Suprapubic skin (tissue), 4 donors: ENCODE data around the gene PDGFB. TPM values are rescaled to one million over a fixed set of nuclear protein-coding genes. Genes with fewer than 3 reads are reported as not detected.
"Not testable (repeated sequence)": the region's sequence is repeated elsewhere in the genome, so short reads cannot be mapped to it uniquely, and the experiment has no call there.

Experiments
- DNase-seq, 2 donors: peaks; one replicate each; pipeline ENCODE4 v3.0.0-alpha.2; 2019; ENCODE audit warnings: low spot score in 2 of 2
- H3K27ac ChIP-seq: fragments of 200-600 bp; sonication (generic); one replicate; pipeline ENCODE4 v1.5.1; 2019
- H3K27me3 ChIP-seq: fragments of 200-600 bp; sonication (generic); one replicate; pipeline ENCODE4 v1.5.1; 2019
- H3K36me3 ChIP-seq: fragments of 200-600 bp; sonication (generic); one replicate; pipeline ENCODE4 v1.5.1; 2019
- H3K4me1 ChIP-seq: fragments of 200-600 bp; sonication (generic); one replicate; pipeline ENCODE4 v1.5.1; 2019
- H3K4me3 ChIP-seq: fragments of 200-600 bp; sonication (generic); one replicate; pipeline ENCODE4 v1.5.1; 2019; ENCODE audit warnings: mild to moderate bottlenecking
- H3K9me3 ChIP-seq: fragments of 200-600 bp; sonication (generic); one replicate; pipeline ENCODE4 v1.5.1; 2019
- EP300 ChIP-seq: sonication (generic); formaldehyde crosslinking; IDR thresholded peaks from one replicate; pipeline ENCODE4 v1.6.1; 2017; ENCODE audit warnings: antibody characterized with exemption
- POLR2A ChIP-seq, 2 donors: fragments of 450-650 bp; IDR thresholded peaks; one replicate each; pipeline ENCODE4 v1.6.1; 2017; ENCODE audit warnings: antibody characterized with exemption in 2 of 2, mild to moderate bottlenecking in 2 of 2, moderate library complexity in 2 of 2
- POLR2AphosphoS5 ChIP-seq, 3 donors: sonication (generic); formaldehyde crosslinking; IDR thresholded peaks; one replicate each; pipeline ENCODE4 v1.6.1; 2017; ENCODE audit warnings: antibody characterized with exemption in 3 of 3
- WGBS: methylation state at CpG from one replicate; pipeline ENCODE4 v1.1.5; 2018; 5-methylcytosine and 5-hydroxymethylcytosine counted together
- total RNA-seq, 4 donors: library from RNA; depleted of rRNA; stranded (reverse); fragments of >200 nt; gene quantifications; one replicate each; pipeline ENCODE4 v1.1.0, GENCODE V29; 2016
- TF ChIP-seq, protein P1 (sequence below), 2 donors: fragments of 200-600 bp in 1 of 2; fragments of 450-650 bp in 1 of 2; sonication (generic) in 1 of 2; IDR thresholded peaks; one replicate each; pipeline ENCODE4 v1.5.1; 2016 to 2019; ENCODE audit warnings: antibody characterized with exemption in 2 of 2, mild to moderate bottlenecking in 1 of 2, moderate library complexity in 1 of 2

Gene PDGFB
- total RNA-seq, 4 donors from 2014 or later = 10.5 to 20.6 (median 12.0) TPM

DNA sequence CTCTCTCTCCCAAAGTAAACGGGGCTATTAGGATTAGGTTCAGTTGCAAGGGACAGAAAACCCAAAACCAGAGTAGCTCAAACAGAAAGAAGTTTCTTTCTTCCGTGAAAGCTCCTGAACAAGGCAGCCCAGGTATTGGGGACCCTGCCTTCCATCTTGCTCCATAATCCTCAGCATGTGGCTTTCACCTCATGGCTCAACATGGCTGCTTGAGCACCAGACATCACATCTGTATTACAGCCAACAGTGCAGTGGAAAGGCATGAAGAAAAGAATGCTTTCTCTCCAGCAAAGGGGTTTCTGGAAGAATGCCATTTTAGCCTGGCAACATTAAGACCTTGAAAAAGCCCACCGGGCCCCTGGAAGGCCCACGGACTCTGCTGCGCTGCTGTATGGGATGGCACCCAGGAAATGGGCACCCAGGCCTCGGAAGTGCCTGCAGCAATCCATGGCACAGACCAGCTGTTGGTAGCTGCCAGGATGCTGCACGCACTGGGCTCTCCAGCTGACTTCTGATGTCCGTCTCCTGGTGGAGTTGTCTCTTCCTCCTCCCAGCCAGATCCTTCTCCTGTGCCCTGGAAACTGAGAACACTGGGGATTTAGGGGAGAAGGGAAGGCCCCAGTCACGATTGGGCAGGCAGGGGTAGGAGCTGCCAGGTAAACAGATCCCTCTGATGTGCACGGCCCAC, 22.6 kb downstream of the PDGFB start:
- H3K9me3 ChIP-seq = no peaks in the 10 kb centered on the region
- 93% methylated on average over 6 of the region's 10 CpGs for WGBS
- H3K4me3 ChIP-seq = no peak overlapping the region
- peaks cover 35% of the 10 kb centered on the region for H3K36me3 ChIP-seq
- no peaks in the 10 kb centered on the region for H3K27me3 ChIP-seq
- DNase-seq = no peak
- H3K27ac ChIP-seq = no peak overlapping the region
- peaks cover 20% of the 10 kb centered on the region for H3K4me1 ChIP-seq
- TF ChIP-seq, protein P1, sequence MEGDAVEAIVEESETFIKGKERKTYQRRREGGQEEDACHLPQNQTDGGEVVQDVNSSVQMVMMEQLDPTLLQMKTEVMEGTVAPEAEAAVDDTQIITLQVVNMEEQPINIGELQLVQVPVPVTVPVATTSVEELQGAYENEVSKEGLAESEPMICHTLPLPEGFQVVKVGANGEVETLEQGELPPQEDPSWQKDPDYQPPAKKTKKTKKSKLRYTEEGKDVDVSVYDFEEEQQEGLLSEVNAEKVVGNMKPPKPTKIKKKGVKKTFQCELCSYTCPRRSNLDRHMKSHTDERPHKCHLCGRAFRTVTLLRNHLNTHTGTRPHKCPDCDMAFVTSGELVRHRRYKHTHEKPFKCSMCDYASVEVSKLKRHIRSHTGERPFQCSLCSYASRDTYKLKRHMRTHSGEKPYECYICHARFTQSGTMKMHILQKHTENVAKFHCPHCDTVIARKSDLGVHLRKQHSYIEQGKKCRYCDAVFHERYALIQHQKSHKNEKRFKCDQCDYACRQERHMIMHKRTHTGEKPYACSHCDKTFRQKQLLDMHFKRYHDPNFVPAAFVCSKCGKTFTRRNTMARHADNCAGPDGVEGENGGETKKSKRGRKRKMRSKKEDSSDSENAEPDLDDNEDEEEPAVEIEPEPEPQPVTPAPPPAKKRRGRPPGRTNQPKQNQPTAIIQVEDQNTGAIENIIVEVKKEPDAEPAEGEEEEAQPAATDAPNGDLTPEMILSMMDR (IDR thresholded peaks at IDR 0.05) = no peak
- TF ChIP-seq POLR2AphosphoS5 (IDR thresholded peaks at IDR 0.05) (no peak), EP300 (no peak), POLR2A (IDR thresholded peaks at IDR 0.05) (no peak)

DNA sequence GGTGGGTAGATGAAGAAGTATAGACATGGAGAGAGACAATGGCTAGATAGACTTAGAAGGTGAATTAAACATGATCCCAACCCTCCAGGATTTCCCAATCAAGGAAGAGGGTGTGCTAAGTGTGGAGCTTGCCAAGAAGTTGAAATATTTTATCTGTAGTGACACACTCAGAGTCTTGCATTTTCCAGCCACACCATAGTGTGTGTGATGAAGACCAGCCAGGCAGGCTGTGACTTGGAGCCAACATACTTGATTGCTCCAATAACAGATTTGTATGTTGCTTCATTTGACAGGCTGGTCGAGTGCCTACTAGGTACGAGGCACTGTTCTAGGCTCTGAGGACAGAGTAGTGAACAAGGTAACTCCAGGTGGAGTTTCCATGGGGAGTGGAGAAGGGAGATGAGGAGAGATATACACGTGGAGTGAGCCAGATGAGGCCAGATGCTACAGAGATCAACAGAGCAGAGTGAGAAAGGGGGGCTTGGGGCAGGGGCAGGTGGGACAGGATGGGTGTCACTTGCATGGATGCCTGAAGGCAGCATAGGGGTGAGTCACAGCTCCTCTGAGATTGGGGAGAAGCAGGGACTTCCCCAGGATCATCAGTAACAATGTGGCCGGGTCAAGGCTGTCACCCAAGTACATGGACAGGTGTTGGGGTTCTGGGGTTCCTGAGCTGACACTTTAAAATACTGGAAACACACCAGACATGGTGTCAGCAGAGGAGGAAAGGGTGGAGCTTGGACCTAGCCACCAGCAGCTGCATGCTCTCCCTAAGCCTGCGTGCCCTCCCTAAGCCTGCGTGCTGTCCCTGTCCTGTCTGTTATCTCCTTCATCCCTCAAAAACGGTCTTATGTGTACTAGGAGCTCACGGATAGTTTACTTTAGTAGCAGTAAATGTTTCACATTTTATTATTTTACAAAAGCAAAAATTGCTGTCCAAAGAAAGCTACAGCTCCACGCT, 23.6 kb downstream of the PDGFB start:
- TF ChIP-seq POLR2A (IDR thresholded peaks at IDR 0.05) (no peak), POLR2AphosphoS5 (IDR thresholded peaks at IDR 0.05) (no peak), EP300 (no peak)
- TF ChIP-seq, protein P1 (IDR thresholded peaks at IDR 0.05) = no peak
- H3K36me3 ChIP-seq = peaks cover 26% of the 10 kb centered on the region
- H3K9me3 ChIP-seq = no peaks in the 10 kb centered on the region
- no peak overlapping the region for H3K27ac ChIP-seq
- DNase-seq = peak in 1 of 2 donors; percentile 24
- H3K4me1 ChIP-seq = peaks cover 20% of the 10 kb centered on the region
- no peaks in the 10 kb centered on the region for H3K27me3 ChIP-seq
- H3K4me3 ChIP-seq = no peak overlapping the region
- 51% methylated on average over 9 of the region's 9 CpGs for WGBS

DNA sequence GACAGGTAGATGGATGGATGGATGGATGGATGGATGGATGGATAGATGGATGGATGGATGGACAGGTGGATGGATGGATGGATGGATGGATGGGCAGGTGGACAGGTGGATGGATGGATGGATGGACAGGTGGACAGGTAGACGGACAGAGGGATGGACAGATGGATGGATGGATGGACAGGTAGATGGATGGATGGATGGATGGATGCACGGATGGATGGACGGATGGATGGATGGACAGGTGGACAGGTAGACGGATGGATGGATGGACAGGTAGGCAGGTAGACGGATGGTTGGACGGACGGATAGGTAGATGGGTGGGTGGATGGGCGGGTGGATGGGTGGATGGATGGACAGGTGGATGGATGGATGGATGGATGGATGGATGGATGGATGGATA, 24.3 kb downstream of the PDGFB start:
- H3K36me3 ChIP-seq = peaks cover 18% of the 10 kb centered on the region
- no peak overlapping the region for H3K27ac ChIP-seq
- no peak overlapping the region for H3K4me3 ChIP-seq
- H3K9me3 ChIP-seq = no peaks in the 10 kb centered on the region
- DNase-seq = peak in 1 of 2 donors; percentile 46
- WGBS = 90% methylated on average over 8 of the region's 8 CpGs
- TF ChIP-seq, protein P1 (IDR thresholded peaks at IDR 0.05) = no peak
- TF ChIP-seq POLR2A (IDR thresholded peaks at IDR 0.05) (no peak), POLR2AphosphoS5 (IDR thresholded peaks at IDR 0.05) (no peak), EP300 (no peak)
- peaks cover 20% of the 10 kb centered on the region for H3K4me1 ChIP-seq
- no peaks in the 10 kb centered on the region for H3K27me3 ChIP-seq

DNA sequence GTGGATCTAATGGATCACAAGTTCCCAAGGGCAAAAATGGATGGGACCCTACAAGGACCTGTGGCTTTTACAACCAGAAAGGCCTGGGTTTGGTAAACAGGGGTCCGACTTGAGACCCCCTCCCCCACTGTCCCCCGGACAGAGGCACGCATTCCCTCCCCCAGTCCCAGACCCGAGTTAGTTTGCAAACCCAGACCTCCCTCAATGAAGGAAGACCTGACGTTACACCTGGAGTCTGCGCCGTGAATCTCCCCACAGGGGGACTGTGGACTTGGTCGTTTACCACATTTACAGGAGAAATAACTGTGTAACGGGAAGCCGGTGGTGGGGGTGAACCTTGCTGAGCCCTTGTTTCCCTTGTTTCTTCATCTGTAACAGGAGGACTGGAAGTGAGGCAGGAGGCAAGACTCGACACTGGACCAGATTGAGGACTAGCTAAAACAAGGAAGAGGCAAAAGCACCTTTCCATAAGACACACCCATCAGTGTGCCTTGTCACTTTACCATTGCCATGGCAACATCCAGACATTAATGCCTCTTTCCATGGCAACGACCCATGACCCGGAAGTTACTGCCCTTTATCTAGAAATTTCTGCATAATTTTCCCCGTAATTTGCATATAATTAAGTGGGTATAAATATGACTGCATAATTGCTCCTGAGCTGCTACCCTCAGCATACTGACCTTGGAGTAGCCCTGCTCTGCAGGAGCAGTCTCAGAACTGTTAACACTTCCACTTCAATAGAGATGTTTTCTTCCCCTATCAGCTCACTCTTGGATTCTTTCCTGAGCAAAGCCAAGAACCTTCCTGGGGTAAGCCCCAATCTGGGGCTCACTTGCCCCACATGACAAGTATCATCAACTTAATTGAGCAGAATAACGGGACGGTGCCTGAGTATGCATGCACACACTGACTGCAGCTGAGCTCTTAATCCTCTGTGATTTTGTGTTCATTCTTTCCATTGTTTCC, 25.4 kb downstream of the PDGFB start:
- 74% methylated on average over 14 of the region's 16 CpGs for WGBS
- DNase-seq = peak; percentile 50 to 52
- no peaks in the 10 kb centered on the region for H3K27me3 ChIP-seq
- no peak overlapping the region for H3K4me3 ChIP-seq
- H3K9me3 ChIP-seq = no peaks in the 10 kb centered on the region
- no peak overlapping the region for H3K27ac ChIP-seq
- H3K36me3 ChIP-seq = peaks cover 7% of the 10 kb centered on the region
- no peak for TF ChIP-seq POLR2AphosphoS5 (IDR thresholded peaks at IDR 0.05)
- peaks cover 29% of the 10 kb centered on the region for H3K4me1 ChIP-seq

DNA sequence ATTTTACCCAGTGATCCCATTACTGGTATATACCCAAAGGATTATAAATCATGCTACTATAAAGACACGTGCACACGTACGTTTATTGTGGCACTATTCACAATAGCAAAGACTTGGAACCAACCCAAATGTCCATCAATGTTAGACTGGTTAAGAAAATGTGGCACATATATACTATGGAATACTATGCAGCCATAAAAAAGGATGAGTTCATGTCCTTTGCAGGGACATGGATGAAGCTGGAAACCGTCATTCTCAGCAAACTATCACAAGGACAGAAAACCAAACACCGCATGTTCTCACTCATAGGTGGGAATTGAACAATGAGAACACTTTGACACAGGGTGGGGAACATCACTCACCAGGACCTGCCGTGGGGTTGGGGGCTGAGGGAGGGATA, 26.4 kb downstream of the PDGFB start:
- not testable (repeated sequence) for H3K27ac ChIP-seq
- peak in 1 of 2 donors; percentile 10 for DNase-seq
- WGBS = 94% methylated on average over 6 of the region's 6 CpGs

More for the DNA sequence above, 26.4 kb downstream of the PDGFB start:
- not testable (repeated sequence) for H3K27me3 ChIP-seq, H3K9me3 ChIP-seq, H3K36me3 ChIP-seq, H3K4me3 ChIP-seq
- H3K4me1 ChIP-seq = peaks cover 24% of the 10 kb centered on the region
